Central memory CD8-positive, alpha-beta T cell (primary cell): ENCODE measurements around the gene RNU7-1.

Experiments used
- ATAC-seq: fragments of 150-1000 bp; cut with Tn5 transposase; replicated peaks from 2 replicates; pipeline ENCODE4 v1.10.0; 2022; ENCODE audit warnings: mild to moderate bottlenecking, moderate FRiP score, moderate number of reproducible peaks; ENCODE audit not compliant: poor library complexity, severe bottlenecking; ENCODE audit errors: extremely low read depth
- DNase-seq, 2 donors: peaks; one replicate each; pipeline ENCODE4 v3.0.0; 2021; ENCODE audit warnings: low spot score in 2 of 2
- H3K27ac Mint-ChIP-seq: one replicate; pipeline ENCODE4 v1.8.0; 2022; ENCODE audit warnings: low read depth, mild to moderate bottlenecking, moderate library complexity, mixed read lengths
- H3K27me3 Mint-ChIP-seq: one replicate; pipeline ENCODE4 v1.8.0; 2022; ENCODE audit warnings: mixed read lengths
- H3K36me3 Mint-ChIP-seq: one replicate; pipeline ENCODE4 v1.8.0; 2022; ENCODE audit warnings: mild to moderate bottlenecking, moderate library complexity, mixed read lengths; ENCODE audit not compliant: insufficient read depth
- H3K4me1 Mint-ChIP-seq: one replicate; pipeline ENCODE4 v1.8.0; 2022; ENCODE audit warnings: mixed read lengths
- H3K4me3 Mint-ChIP-seq: one replicate; pipeline ENCODE4 v1.8.0; 2022; ENCODE audit warnings: mild to moderate bottlenecking, moderate library complexity, mixed read lengths
- H3K9me3 Mint-ChIP-seq: one replicate; pipeline ENCODE4 v1.8.0; 2022; ENCODE audit warnings: mixed read lengths

Gene RNU7-1

GRCh38 chr12:6946920-6947374 lies 3.3 kb downstream of the RNU7-1 start:
- H3K27ac Mint-ChIP-seq: peak overlapping the region; percentile 99
- H3K27me3 Mint-ChIP-seq: no peaks in the 10 kb centered on the region
- ATAC-seq (no peak), DNase-seq (no peak)
- H3K4me1 Mint-ChIP-seq: peaks cover 90% of the 10 kb centered on the region
- H3K36me3 Mint-ChIP-seq: peaks cover 36% of the 10 kb centered on the region
- no peaks in the 10 kb centered on the region for H3K9me3 Mint-ChIP-seq
- peak overlapping the region; percentile 98 for H3K4me3 Mint-ChIP-seq

- H3K4me1 Mint-ChIP-seq: peaks cover 91% of the 10 kb centered on the region
- DNase-seq: no peak
- H3K4me3 Mint-ChIP-seq: peak overlapping the region; percentile 98
- no peaks in the 10 kb centered on the region for H3K9me3 Mint-ChIP-seq
- no peak for ATAC-seq
- H3K36me3 Mint-ChIP-seq: peaks cover 39% of the 10 kb centered on the region
- no peaks in the 10 kb centered on the region for H3K27me3 Mint-ChIP-seq
- peak overlapping the region; percentile 99 for H3K27ac Mint-ChIP-seq
Measured at GRCh38 chr12:6947615-6948014, 4.0 kb downstream of the RNU7-1 start.

- DNase-seq (no peak), ATAC-seq (peak; percentile 22)
- no peaks in the 10 kb centered on the region for H3K27me3 Mint-ChIP-seq
- peak overlapping the region; percentile 98 for H3K4me3 Mint-ChIP-seq
- peak overlapping the region; percentile 99 for H3K27ac Mint-ChIP-seq
- H3K36me3 Mint-ChIP-seq: peaks cover 41% of the 10 kb centered on the region
- H3K4me1 Mint-ChIP-seq: peaks cover 92% of the 10 kb centered on the region
- no peaks in the 10 kb centered on the region for H3K9me3 Mint-ChIP-seq
Measured at GRCh38 chr12:6948873-6949594, 5.4 kb downstream of the RNU7-1 start.

GRCh38 chr12:6950401-6950801 lies 6.8 kb downstream of the RNU7-1 start:
- peaks cover 44% of the 10 kb centered on the region for H3K36me3 Mint-ChIP-seq
- ATAC-seq (no peak), DNase-seq (no peak)
- H3K27ac Mint-ChIP-seq: peak overlapping the region; percentile 99
- H3K4me1 Mint-ChIP-seq: peaks cover 92% of the 10 kb centered on the region
- H3K4me3 Mint-ChIP-seq: peak overlapping the region; percentile 98
- H3K9me3 Mint-ChIP-seq: no peaks in the 10 kb centered on the region
- H3K27me3 Mint-ChIP-seq: no peaks in the 10 kb centered on the region

- peak within 1 kb of the TSS; percentile 98 for H3K4me3 Mint-ChIP-seq
- H3K27me3 Mint-ChIP-seq: no peaks in the 10 kb centered on the region
- DNase-seq: no peak
- H3K4me1 Mint-ChIP-seq: peaks cover 92% of the 10 kb centered on the region
- peak; percentile 30 for ATAC-seq
- no peaks in the 10 kb centered on the region for H3K9me3 Mint-ChIP-seq
- peaks cover 49% of the 10 kb centered on the region for H3K36me3 Mint-ChIP-seq
- peak within 1 kb of the TSS; percentile 99 for H3K27ac Mint-ChIP-seq
Measured at GRCh38 chr12:6950811-6951540, 7.4 kb downstream of the RNU7-1 start, which contains the start of gene PTPN6. TSS of gene PTPN6 (plus strand) at chr12:6951356. CDS start at chr12:6951513, 157 bp downstream.

- H3K27me3 Mint-ChIP-seq: no peaks in the 10 kb centered on the region
- DNase-seq (no peak), ATAC-seq (peak; percentile 16)
- peaks cover 54% of the 10 kb centered on the region for H3K36me3 Mint-ChIP-seq
- H3K4me3 Mint-ChIP-seq: peak overlapping the region; percentile 98
- no peaks in the 10 kb centered on the region for H3K9me3 Mint-ChIP-seq
- H3K27ac Mint-ChIP-seq: peak overlapping the region; percentile 99
- H3K4me1 Mint-ChIP-seq: peaks cover 92% of the 10 kb centered on the region
Measured at GRCh38 chr12:6951551-6952120, 8.0 kb downstream of the RNU7-1 start.

- Mint-ChIP-seq H3K4me1 (peaks cover 92% of the 10 kb centered on the region), H3K4me3 (peak overlapping the region; percentile 98), H3K9me3 (no peaks in the 10 kb centered on the region), H3K27me3 (no peaks in the 10 kb centered on the region), H3K27ac (peak overlapping the region; percentile 99), H3K36me3 (peaks cover 57% of the 10 kb centered on the region)
- ATAC-seq (no peak), DNase-seq (no peak)
Measured at GRCh38 chr12:6952121-6952862, 8.7 kb downstream of the RNU7-1 start.

- peaks cover 61% of the 10 kb centered on the region for H3K36me3 Mint-ChIP-seq
- DNase-seq: no peak
- peaks cover 91% of the 10 kb centered on the region for H3K4me1 Mint-ChIP-seq
- no peaks in the 10 kb centered on the region for H3K27me3 Mint-ChIP-seq
- no peak for ATAC-seq
- peak overlapping the region; percentile 99 for H3K27ac Mint-ChIP-seq
- H3K9me3 Mint-ChIP-seq: no peaks in the 10 kb centered on the region
- peak overlapping the region; percentile 98 for H3K4me3 Mint-ChIP-seq
Measured at GRCh38 chr12:6952863-6953441, 9.3 kb downstream of the RNU7-1 start.

GRCh38 chr12:6953442-6954315 lies 10.1 kb downstream of the RNU7-1 start:
- H3K27me3 Mint-ChIP-seq: no peaks in the 10 kb centered on the region
- H3K36me3 Mint-ChIP-seq: peaks cover 68% of the 10 kb centered on the region
- ATAC-seq (peak; percentile 25), DNase-seq (peak in 1 of 2 donors; percentile 55)
- peaks cover 91% of the 10 kb centered on the region for H3K4me1 Mint-ChIP-seq
- H3K9me3 Mint-ChIP-seq: no peaks in the 10 kb centered on the region
- peak overlapping the region; percentile 99 for H3K27ac Mint-ChIP-seq
- H3K4me3 Mint-ChIP-seq: peak overlapping the region; percentile 98

- Mint-ChIP-seq H3K36me3 (peaks cover 71% of the 10 kb centered on the region), H3K9me3 (no peaks in the 10 kb centered on the region), H3K27me3 (no peaks in the 10 kb centered on the region), H3K27ac (peak overlapping the region; percentile 99), H3K4me3 (peak overlapping the region; percentile 98), H3K4me1 (peaks cover 91% of the 10 kb centered on the region)
- no peak for DNase-seq
- no peak for ATAC-seq
Measured at GRCh38 chr12:6954316-6955107, 10.9 kb downstream of the RNU7-1 start.
